Left lung (tissue), 10 donors: ENCODE data around the gene GLI3. TPM values are rescaled to one million over a fixed set of nuclear protein-coding genes. Genes with fewer than 3 reads are reported as not detected.
A peak's percentile ranks its signal among the peaks of the same experiment; 100 is the strongest.

Experiments
- ATAC-seq: fragments of 200-7000 bp; cut with Tn5 transposase; one replicate; pipeline ENCODE4 v1.9.1; 2020; ENCODE audit warnings: moderate library complexity
- DNase-seq, 4 donors: peaks; one replicate each; pipeline ENCODE4 v3.0.0-alpha.2; 2013 to 2020
- H3K27ac ChIP-seq, 2 donors: fragments of 200-600 bp; sonication (generic) in 1 of 2; one replicate each; pipeline versions ENCODE4 v1.5.0 to v1.8.0; 2020 to 2021
- H3K27me3 ChIP-seq, 2 donors: fragments of 200-600 bp; sonication (generic) in 1 of 2; one replicate each; pipeline versions ENCODE4 v1.5.0 to v1.8.0; 2020 to 2021
- H3K36me3 ChIP-seq, 2 donors: fragments of 200-600 bp; sonication (generic) in 1 of 2; one replicate each; pipeline versions ENCODE4 v1.5.0 to v1.8.0; 2020 to 2021
- H3K4me1 ChIP-seq, 2 donors: fragments of 200-600 bp; one replicate each; pipeline ENCODE4 v1.8.0; 2021
- H3K4me3 ChIP-seq, 2 donors: fragments of 200-600 bp; sonication (generic) in 1 of 2; one replicate each; pipeline versions ENCODE4 v1.5.0 to v1.8.0; 2020 to 2021; ENCODE audit warnings: mild to moderate bottlenecking in 1 of 2
- H3K9me3 ChIP-seq, 2 donors: fragments of 200-600 bp; sonication (generic) in 1 of 2; one replicate each; pipeline versions ENCODE4 v1.5.0 to v1.8.0; 2020 to 2021
- intact Hi-C, 2 donors: fragments of 100-400 bp; cut with DNase I; formaldehyde crosslinking; loops; one replicate each; pipeline versions ENCODE4 v1.11.2 to v1.14.2; 2022
- polyA plus RNA-seq, 6 donors: library from polyadenylated mRNA; unstranded; fragments of 120-200 nt; gene quantifications; one replicate each; pipeline ENCODE4 v1.2.1, GENCODE V29; 2013; ENCODE audit not compliant: insufficient read length in 6 of 6
- total RNA-seq, 2 donors: library from RNA; stranded (reverse); fragmentation: NEBNext Ultra II Directional; extraction: Animal tissue kit (Norgen Biotek cat#: 25700); gene quantifications; one replicate each; pipeline ENCODE4 v1.2.1, GENCODE V29; 2021
- TF ChIP-seq, protein P1 (sequence below), 2 donors: fragments of 200-600 bp; sonication (generic) in 1 of 2; IDR thresholded peaks; one replicate each; pipeline versions ENCODE4 v1.5.0 to v1.8.0; 2021; ENCODE audit warnings: antibody characterized with exemption in 2 of 2
- donor health status: DM: no; HTN: yes; CAD: no.
- donor health status: DM: no; HTN: no; CAD: no.

GLI3 gene
- total and polyA plus RNA-seq, 8 donors = 20.3 to 38.0 (median 31.3) TPM

DNA sequence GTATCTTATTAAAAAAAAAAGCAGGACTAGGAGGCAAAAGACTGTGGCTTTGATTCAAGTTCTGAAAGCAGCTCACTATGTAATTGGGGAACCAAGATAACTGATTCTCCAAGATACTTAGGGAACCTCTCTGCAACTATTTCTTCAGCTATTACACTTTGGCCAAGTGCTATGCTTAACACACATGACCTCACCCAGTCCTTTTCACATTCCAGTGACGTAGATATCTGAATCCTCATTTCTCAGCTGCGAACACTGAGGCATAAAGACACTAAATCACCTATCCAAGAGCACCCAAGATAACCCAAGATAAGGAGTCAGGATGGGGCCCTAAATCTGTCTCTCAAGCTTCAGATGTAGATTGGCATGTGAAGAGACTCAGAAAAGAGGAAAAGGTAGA is 133.6 kb downstream of the GLI3 start:
- H3K4me1 ChIP-seq = peaks cover 12 to 15% of the 10 kb centered on the region in 2 donors
- H3K27ac ChIP-seq = no peak overlapping the region
- no peaks in the 10 kb centered on the region for H3K9me3 ChIP-seq
- H3K36me3 ChIP-seq = no peaks in the 10 kb centered on the region
- ATAC-seq (peak; percentile 56), DNase-seq (no peak)
- intact Hi-C loops = no loop called here
- H3K4me3 ChIP-seq = no peak overlapping the region
- H3K27me3 ChIP-seq = no peaks in the 10 kb centered on the region
- TF ChIP-seq, protein P1, sequence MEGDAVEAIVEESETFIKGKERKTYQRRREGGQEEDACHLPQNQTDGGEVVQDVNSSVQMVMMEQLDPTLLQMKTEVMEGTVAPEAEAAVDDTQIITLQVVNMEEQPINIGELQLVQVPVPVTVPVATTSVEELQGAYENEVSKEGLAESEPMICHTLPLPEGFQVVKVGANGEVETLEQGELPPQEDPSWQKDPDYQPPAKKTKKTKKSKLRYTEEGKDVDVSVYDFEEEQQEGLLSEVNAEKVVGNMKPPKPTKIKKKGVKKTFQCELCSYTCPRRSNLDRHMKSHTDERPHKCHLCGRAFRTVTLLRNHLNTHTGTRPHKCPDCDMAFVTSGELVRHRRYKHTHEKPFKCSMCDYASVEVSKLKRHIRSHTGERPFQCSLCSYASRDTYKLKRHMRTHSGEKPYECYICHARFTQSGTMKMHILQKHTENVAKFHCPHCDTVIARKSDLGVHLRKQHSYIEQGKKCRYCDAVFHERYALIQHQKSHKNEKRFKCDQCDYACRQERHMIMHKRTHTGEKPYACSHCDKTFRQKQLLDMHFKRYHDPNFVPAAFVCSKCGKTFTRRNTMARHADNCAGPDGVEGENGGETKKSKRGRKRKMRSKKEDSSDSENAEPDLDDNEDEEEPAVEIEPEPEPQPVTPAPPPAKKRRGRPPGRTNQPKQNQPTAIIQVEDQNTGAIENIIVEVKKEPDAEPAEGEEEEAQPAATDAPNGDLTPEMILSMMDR (IDR thresholded peaks at IDR 0.05) = no peak

DNA sequence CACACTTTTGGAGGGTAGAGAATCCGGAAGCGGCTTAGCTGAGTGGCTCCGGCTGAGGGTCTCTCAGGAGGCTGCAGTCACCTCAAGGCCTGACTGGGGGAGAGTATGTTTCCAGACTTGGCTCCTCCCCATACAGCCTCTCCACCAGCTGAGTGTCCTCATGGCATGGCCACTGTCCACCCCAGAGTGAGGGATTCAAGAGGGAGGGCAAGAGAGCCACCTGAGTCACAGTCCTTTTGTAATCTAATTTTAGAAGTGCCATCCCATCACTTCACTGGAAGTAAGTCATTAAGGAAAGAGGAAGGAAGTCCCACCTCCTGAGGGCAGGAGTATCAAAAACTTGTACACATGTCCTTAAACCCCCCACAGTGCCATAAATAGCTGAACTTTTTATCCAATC is 134.0 kb downstream of the GLI3 start:
- TF ChIP-seq, protein P1 (IDR thresholded peaks at IDR 0.05) = no peak
- H3K4me1 ChIP-seq = peaks cover 12% of the 10 kb centered on the region in 2 donors
- H3K9me3 ChIP-seq = no peaks in the 10 kb centered on the region
- DNase-seq (no peak), ATAC-seq (peak; percentile 16)
- H3K27me3 ChIP-seq = no peaks in the 10 kb centered on the region
- H3K27ac ChIP-seq = no peak overlapping the region
- no peak overlapping the region for H3K4me3 ChIP-seq
- intact Hi-C loops = no loop called here
- H3K36me3 ChIP-seq = no peaks in the 10 kb centered on the region

- no peak for ATAC-seq
- Histone ChIP-seq H3K27ac (no peak overlapping the region), H3K36me3 (no peaks in the 10 kb centered on the region), H3K27me3 (no peaks in the 10 kb centered on the region), H3K9me3 (no peaks in the 10 kb centered on the region), H3K4me1 (peaks cover 5 to 8% of the 10 kb centered on the region in 2 donors), H3K4me3 (no peak overlapping the region)
- TF ChIP-seq, protein P1 (IDR thresholded peaks at IDR 0.05) = no peak
- intact Hi-C loops = no loop called here
- no peak for DNase-seq
These were observed 134.7 kb downstream of the GLI3 start for GRCh38 chr7:42102301-42102700.

DNA sequence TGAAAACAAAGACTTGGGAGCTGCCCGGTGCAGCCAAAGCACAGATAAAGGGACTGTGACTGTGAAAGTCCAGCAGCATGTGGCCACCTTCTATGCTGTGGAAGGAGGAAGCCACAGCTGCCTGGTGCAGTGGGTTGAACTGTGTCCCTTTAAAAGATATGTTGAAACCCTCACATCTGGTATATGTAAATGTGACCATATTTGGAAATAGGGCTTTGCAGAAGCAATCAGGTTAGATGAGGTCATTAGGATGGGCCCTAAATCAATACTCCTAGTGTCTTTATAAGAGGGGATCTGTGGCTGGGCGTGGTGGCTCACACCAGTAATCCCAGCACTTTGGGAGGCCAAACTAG is 136.9 kb downstream of the GLI3 start:
- Histone ChIP-seq H3K9me3 (no peaks in the 10 kb centered on the region), H3K36me3 (no peaks in the 10 kb centered on the region), H3K27me3 (no peaks in the 10 kb centered on the region), H3K27ac (no peak overlapping the region), H3K4me3 (no peak overlapping the region), H3K4me1 (peaks cover 0 to 8% of the 10 kb centered on the region in 2 donors)
- intact Hi-C loops = no loop called here
- ATAC-seq (no peak), DNase-seq (no peak)
- TF ChIP-seq, protein P1 (IDR thresholded peaks at IDR 0.05) = no peak

GRCh38 chr7:42099470-42100155 is 137.4 kb downstream of the GLI3 start:
- TF ChIP-seq, protein P1 (IDR thresholded peaks at IDR 0.05) = no peak
- DNase-seq = no peak
- no peak for ATAC-seq
- Histone ChIP-seq H3K4me3 (no peak overlapping the region), H3K9me3 (no peaks in the 10 kb centered on the region), H3K4me1 (peaks cover 0 to 8% of the 10 kb centered on the region in 2 donors), H3K27me3 (no peaks in the 10 kb centered on the region), H3K36me3 (no peaks in the 10 kb centered on the region), H3K27ac (no peak overlapping the region)
- intact Hi-C loops = no loop called here
